OCI-M2 (cell line): ENCODE measurements around the gene PPP1R13B.

Source experiments
- DNase-seq: peaks from one replicate; lab custom pipeline; 2025; ENCODE audit not compliant: unreplicated experiment; lab: John Stamatoyannopoulos, UW

Gene PPP1R13B

GRCh38 chr14:103881268-103882201, 34.2 kb upstream of the PPP1R13B start:
- DNase-seq: no peak

DNA sequence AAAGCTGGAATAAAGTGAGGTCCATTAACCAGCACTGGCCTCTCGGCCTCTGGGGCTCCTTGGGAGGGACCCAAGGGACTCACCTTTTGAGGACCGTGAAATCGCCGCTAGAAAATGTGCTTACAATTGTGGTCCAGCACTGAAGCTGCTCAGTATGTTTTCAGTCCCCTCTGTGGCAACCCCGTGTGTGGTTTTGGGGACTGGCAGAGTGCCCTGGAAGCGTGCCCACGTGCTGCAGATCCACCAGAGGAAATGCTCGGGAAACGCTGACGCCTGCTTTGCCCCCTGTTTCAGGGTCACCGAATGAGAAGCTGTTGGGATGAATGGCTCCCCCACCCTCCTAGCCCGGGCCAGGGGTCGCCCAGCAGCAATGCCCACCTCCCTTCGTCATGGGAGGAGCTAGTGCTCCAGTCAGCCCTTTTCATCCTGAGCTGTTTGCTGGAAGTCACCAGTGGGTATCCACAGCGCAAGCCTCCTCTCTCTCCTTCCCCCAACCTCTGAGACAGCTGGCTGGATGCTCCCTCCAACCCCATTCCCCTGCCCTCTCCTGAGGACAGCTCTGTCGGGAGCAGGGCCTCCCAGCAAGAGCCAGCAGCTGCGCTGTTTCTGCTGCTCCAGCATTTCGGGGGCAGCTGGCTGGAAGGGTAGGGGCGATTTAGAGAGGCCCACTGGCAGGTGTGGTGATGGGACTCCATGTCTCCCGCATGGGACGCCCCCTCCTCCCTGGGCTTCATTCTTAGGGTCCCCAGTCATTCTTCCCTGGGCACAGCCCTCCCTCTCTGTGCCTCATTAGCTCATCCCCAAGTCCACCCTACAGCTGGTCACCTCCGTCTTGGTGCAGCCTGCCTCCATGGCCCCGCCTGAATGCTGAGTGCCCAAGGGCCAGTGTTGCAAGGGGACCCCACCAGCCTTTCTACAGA, 33.2 kb upstream of the PPP1R13B start:
- DNase-seq: no peak

DNA sequence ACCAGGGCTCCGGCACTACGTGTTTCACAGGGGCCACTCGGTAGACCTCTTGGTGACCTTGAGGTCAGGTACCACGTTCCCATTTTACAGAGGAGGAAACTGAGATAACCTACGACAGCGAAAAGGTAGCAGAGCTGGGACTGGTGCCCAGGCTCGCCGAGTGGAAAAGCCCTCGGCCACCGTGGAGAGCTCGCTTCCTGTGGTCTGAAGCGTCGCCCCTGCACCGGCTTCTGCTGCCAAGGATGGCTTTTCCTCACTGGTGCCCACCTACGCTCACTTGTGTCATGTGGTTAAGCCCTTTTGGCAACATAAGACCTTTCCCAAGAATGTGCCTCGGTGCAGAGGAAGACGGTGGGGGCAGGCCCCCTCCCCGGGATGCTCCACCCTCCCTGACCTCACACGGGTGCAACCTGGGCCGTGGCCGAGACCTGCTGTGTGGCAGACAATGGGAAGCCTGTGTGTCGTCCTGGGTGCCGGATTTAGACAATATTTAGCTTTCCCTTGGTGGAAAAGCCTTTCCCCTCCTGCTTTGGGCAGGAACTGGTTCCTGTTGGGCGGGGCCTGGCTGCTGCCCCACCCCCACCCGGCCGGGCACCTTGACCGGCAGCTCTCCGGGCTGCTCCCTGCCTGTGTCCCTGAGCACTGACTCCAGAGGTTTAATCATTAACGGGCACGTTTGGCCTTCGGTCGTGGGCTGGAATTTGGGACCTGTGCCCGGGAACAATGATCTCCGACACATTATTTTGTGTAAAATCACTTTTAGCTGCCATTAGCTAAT, 32.4 kb upstream of the PPP1R13B start:
- no peak for DNase-seq

- no peak for DNase-seq
Measured at GRCh38 chr14:103879118-103879569, 31.8 kb upstream of the PPP1R13B start.

DNA sequence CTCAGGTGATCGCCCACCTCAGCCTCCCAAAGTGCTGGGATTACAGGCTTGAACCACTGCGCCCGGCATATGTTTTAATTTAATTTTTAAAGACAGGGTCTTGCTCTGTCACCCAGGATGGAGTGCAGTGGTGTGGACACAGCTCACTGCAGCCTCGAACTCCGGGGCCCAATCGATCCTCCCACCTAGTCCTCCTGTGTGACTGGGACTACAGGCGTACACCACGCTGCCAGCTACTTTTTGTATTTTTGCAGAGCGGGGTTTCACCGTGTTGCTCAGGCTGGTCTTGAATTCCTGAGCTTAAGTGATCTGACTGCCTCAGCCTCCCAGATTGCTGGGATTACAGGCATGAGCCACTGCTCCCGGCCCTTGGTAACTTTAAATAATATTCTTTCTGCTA, 30.8 kb upstream of the PPP1R13B start:
- no peak for DNase-seq

GRCh38 chr14:103875010-103875409, 27.6 kb upstream of the PPP1R13B start:
- DNase-seq: no peak

DNA sequence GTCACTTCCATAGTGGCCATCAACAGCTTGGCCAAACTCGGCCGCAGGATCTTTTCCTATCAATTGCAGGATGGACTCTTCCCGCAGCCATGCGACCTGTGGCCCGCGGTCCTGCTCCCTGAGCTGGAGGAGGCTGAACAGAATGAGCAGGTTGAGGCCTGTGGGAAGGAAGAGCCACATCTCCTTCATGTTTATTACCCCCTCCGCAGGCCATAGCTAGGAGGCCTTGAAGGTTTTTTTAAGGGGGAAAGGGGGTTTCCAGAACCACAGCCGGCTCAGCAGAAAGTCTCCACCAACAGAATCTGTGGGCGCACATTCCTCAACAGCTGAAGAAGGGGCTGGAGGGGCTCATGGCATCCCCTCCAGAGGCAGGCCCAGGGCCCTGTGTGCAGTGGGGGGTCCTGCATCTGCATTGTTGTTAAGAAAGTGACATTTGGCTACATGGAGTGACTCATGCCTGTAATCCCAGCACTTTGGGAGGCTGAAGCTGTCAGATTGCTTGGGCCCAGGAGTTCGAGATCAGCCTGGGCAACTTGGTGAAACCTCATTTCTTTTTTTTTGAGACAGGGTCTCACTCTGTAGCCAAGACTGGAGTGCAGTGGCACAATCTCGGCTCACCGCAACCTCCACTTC, 25.2 kb upstream of the PPP1R13B start:
- DNase-seq: no peak

DNA sequence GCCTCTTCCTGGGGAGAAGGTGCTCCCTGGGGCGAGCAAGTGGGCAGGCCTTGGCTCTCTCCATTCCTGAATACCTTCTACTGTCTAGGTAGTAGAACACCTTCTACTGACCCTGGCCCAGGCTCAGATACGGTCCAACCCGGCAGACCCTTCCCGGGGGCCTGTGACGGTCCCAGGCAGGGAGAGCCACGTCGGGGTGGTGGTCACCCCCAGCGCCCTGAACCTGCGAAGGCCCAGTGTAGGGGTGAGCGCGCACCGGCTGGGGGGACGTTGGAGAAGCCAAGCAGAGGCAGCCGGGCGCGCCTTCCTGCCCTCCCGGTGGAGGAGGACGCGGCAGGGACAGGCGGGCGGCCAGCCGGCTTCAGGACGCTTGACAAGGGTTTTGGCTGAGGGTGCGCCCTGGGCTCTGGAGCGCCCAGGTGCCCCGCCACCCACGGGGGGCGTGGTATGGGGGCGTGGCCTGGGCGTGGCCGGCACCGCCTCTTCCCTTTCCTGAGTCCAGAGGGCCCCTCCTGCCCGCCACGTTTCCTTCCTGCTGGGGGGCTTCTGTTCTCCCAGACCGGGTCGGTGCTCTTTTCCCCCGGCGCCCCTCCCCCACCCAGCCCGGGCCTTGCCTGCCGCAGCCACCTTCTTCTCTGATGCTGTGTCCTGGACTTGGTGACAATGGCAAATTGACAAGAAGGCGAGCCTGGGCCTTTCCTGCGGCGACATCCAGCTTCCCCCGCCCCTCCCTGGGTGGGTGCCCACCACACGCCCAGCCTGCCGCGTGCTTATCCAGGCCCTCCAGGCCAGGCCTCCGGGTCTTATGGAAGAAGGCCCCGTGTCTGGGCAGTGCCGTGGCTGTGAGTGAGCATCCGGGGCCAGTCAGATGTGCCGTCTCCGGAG, 24.5 kb upstream of the PPP1R13B start:
- DNase-seq: no peak

DNA sequence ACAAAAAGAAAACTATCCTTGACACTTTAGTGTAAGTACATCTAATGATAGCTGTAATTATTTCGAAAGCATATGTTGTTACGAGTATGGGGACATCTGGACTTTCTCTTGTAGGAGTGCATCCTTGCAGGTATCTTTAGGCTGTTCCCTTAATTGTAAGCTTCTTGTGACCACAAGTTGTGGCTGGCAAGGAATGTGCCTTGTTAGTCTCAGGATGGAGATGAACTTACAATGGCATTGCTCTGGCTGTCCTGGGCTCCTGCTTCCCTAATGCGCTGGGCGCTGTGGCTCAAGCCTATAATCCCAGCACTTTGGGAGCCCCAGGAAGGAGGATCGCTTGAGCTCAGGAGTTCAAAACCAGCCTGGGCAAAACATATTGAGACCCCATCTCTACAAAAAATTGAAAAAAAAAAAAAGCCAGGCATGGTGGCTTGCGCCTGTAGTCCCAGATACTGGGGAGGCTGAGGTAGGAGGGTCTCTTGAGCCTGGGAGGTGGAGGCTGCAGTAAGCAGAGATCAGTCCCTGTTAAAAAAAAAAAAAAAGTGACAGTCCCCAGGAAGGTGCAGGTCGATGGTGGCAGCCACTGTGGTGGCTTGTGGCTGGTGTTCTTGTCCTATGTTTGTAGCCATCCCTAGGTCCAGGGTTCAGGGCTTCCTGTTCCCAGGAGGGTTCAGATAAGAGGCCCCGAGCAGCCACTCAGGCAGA, 23.7 kb upstream of the PPP1R13B start:
- no peak for DNase-seq

DNA sequence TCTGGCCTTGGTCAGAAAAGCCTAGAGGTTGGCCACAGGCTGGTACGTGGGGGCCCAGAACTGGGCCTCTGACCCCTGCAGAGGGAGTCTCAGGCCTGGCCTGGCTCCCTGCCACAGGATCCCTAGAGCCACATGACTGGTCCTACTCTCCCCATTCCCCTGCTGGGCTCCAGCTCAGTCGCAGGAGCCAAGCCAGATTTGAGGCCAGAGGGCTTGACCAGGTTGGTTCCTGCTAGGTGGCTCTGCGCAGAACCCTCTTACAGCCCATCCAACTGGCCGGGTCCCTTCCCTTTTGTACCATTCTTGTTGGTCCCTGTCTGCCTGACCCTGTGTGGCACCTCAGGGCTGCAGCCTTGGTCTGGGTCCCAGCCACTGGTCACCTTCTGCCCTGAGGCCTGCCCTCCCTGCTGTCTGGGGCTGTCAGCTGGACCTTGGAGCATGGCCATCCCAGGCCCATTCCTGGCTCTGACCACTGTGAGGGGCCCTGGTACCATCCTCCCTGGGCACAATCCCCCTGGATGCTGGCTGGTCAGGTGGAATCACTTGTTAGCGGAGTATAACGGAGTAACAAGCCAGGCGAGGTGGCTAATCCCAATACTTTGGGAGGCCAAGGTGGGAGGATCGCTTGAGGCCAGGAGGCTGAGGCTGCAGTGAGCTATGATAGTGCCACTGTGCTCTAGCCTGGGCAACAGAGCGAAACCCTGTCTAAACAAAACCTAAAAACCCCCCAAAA, 22.9 kb upstream of the PPP1R13B start:
- DNase-seq: no peak

GRCh38 chr14:103869406-103870143, 22.2 kb upstream of the PPP1R13B start:
- DNase-seq: no peak

DNA sequence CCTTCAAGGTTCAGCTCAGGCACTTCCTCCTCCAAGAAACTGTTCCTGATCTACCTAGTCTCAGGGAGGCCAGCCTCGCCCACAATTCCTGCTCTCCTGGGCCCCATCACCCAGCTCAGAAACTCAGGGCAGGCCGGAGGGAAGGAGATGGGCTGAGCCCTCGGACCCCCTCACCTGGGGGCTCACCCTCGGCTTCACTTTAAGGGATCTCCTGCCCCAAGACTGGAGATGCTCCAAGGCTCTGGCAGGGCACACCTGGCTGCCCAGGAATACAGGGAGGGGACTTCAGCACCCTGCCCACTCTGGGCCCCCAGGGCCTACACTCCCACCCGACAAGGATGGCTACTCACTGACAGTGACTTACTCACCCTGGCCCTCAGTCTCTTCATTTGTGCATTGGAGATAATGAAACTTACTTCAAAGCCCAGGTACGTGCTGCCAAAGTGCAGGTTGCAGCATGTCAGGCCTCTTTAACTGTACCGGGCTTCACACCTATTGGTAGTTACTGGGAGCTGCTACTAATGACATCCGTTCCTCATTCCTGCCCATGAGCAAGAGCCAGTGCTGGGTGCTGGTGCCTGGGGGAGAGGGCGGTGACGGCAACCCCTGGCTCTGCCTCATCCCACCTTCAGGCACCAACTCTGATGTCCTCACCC, 21.0 kb upstream of the PPP1R13B start:
- no peak for DNase-seq

DNA sequence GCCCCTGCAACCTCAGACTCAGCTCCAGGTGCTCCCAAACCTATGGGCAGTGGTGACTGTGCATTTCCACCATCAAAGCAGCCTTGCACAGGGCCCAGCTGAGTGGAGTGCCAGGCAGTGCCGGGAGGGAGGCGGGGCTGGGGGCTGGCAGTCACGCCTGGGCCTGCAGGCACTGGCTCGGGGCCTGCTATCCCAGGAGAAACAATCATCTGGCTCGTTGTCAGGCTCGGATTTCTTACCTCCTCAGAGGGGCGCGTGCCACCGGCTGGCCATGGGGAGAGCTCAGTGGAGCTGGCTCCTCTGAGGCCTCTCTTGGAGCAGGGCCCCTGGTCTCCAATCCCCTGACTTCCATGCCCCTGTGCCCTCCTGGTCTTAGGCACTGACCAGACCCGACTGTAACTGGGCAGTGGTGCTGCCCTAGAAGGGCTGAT, 20.2 kb upstream of the PPP1R13B start:
- DNase-seq: no peak

- no peak for DNase-seq
Measured at GRCh38 chr14:103867020-103867419, 19.6 kb upstream of the PPP1R13B start.

- no peak for DNase-seq
Measured at GRCh38 chr14:103863245-103863644, 15.9 kb upstream of the PPP1R13B start.

DNA sequence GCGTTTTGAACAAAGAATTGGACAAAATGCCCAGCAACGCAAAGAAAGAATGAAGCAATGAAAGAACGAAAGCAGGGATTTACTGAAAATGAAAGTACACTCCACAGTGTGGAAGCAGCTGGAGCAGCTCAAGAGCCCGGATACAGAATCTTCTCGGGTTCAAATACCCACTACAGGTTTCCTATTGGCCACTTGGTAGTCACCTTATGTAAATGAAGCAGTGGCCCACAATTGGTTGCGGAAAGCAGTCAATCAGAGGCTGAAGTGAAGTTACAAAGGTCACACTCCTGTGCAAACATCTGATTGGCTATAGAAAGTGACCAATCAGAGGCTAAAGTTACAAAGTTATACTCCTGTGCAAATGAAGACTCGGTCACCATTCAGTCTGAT, 15.0 kb upstream of the PPP1R13B start:
- no peak for DNase-seq
